K562 (cell line): ENCODE measurements around the gene FAF2. TPM values are rescaled to one million over a fixed set of nuclear protein-coding genes. Genes with fewer than 3 reads are reported as not detected.
A peak's percentile ranks its signal among the peaks of the same experiment; 100 is the strongest.

ENCODE experiments used
- BDP1 ChIP-seq: IDR thresholded peaks from 3 replicates; pipeline ENCODE4 v1.6.1; 2011; ENCODE audit not compliant: insufficient read length, insufficient read depth
- CBX5 ChIP-seq: IDR thresholded peaks from 2 replicates; pipeline ENCODE4 v1.6.1; 2014; ENCODE audit warnings: low read depth, borderline replicate concordance
- CHD1 ChIP-seq: fragments of 200-600 bp; sonication (generic); IDR thresholded peaks from one replicate; pipeline ENCODE4 v1.6.1; 2012; ENCODE audit warnings: mild to moderate bottlenecking, moderate library complexity, low read length, inconsistent platforms
- ETS1 ChIP-seq: conservative IDR thresholded peaks from 2 replicates; pipeline ENCODE4 v1.6.1; 2011; ENCODE audit warnings: low read depth, mild to moderate bottlenecking, low read length; ENCODE audit not compliant: control insufficient read depth
- FOXM1 ChIP-seq, 2 experiments: fragments of 450-650 bp in 1 of 2; sonication (generic) in 1 of 2; formaldehyde crosslinking in 1 of 2; IDR thresholded peaks; 2 replicates each; pipeline versions ENCODE4 v1.6.1 to v1.9.0; 2017 to 2022; ENCODE audit warnings: low read depth in 2 of 2, mild to moderate bottlenecking in 2 of 2, missing genetic modification reagents in 1 of 2, moderate library complexity in 1 of 2
- GTF3C2 ChIP-seq: IDR thresholded peaks from 3 replicates; pipeline ENCODE4 v1.6.1; 2011; ENCODE audit warnings: borderline replicate concordance, mild to moderate bottlenecking, moderate library complexity; ENCODE audit not compliant: insufficient read length; ENCODE audit errors: extremely low read depth
- MLX ChIP-seq, 2 experiments: fragments of 450-650 bp in 1 of 2; sonication (generic) in 1 of 2; formaldehyde crosslinking; conservative IDR thresholded peaks; 2 replicates each; pipeline versions ENCODE4 v1.4.0 to v1.8.1; 2020 to 2022; ENCODE audit warnings: mild to moderate bottlenecking in 1 of 2, missing genetic modification reagents in 1 of 2
- NKRF ChIP-seq: fragments of 450-650 bp; IDR thresholded peaks from 2 replicates; pipeline ENCODE4 v1.6.1; 2016; ENCODE audit warnings: borderline replicate concordance
- PHF20 ChIP-seq: fragments of 450-650 bp; IDR thresholded peaks from 2 replicates; pipeline ENCODE4 v1.6.1; 2018; ENCODE audit not compliant: partially characterized antibody
- SP2 ChIP-seq: IDR thresholded peaks from 2 replicates; pipeline ENCODE4 v1.6.1; 2011; ENCODE audit warnings: mild to moderate bottlenecking, low read depth, low read length, moderate library complexity; ENCODE audit not compliant: poor library complexity, severe bottlenecking; ENCODE audit errors: extremely low read depth
- ZNF324 ChIP-seq: fragments of 250-450 bp; sonication (Bioruptor Pico); IDR thresholded peaks from 2 replicates; pipeline ENCODE4 v1.4.0; 2020; ENCODE audit warnings: mild to moderate bottlenecking
- polyA plus RNA-seq, 8 experiments: library from polyadenylated mRNA; depleted of rRNA in 4 of 8; stranded (reverse) in 5 of 8; unstranded in 3 of 8; fragments of >200 nt; fragmentation: Nextera tagmentation in 2 of 8; fragmentation: Illumina TruSeq in 1 of 8; extraction: Ambion mirVana in 2 of 8; extraction: Trizol in 1 of 8; gene quantifications; 2 replicates each; pipeline versions ENCODE4 v1.2.1 to v1.2.3, GENCODE V29; 2011 to 2014; ENCODE audit warnings: inconsistent platforms in 1 of 8, missing spikeins in 1 of 8
- total RNA-seq, 7 experiments: library from RNA; depleted of rRNA in 6 of 7; stranded (reverse); fragments of >200 nt in 6 of 7; fragmentation: Illumina TruSeq in 2 of 7; extraction: Trizol in 2 of 7; gene quantifications; 2 replicates each; pipeline versions ENCODE4 v1.2.1 to v1.2.3, GENCODE V29; 2011 to 2021; ENCODE audit warnings: low replicate concordance in 1 of 7
- TF ChIP-seq, protein P1 (sequence below): fragments of 250-450 bp; sonication (Bioruptor Pico); IDR thresholded peaks from 2 replicates; pipeline ENCODE4 v1.4.0; 2020

The FAF2 gene
- total and polyA plus RNA-seq, 9 of the 15 experiments (the other 6 are each of a cell fraction or from before 2014, with no cell fraction given): 25.0 to 44.6 (median 36.1) TPM

DNA sequence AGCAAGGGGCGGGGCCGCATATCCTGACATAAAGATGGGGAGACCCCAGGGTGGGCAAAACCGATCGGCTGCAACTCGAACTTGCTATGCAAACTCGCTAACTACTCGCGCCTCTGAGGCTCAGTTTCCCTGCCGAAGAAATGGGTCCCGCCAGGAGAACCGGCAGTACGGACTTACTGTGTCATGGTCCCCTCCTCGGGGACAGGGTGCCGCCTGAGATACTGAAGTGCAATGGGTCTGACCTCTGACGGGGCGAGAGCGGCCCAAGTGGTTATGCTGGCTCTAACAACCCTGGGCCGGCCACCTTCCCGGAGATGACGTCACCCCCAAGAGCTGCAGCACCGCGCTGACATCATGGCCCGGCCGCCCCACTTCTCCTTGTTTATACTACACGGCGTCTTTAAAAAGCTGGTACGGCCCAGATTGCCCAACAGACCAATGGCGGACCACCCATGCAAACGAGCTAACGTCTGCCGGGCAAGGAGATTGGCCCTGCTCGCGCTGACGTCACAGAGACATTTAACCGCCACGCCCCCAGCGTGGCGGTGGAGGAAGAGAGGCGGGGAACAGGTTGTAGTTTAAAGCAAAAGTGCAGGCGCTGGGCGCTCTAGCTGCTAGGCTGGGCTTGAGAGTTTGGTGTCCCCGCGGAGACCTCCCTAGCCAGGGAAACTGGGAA is 89.5 kb downstream of the FAF2 start (continued):
- TF ChIP-seq, protein P1, sequence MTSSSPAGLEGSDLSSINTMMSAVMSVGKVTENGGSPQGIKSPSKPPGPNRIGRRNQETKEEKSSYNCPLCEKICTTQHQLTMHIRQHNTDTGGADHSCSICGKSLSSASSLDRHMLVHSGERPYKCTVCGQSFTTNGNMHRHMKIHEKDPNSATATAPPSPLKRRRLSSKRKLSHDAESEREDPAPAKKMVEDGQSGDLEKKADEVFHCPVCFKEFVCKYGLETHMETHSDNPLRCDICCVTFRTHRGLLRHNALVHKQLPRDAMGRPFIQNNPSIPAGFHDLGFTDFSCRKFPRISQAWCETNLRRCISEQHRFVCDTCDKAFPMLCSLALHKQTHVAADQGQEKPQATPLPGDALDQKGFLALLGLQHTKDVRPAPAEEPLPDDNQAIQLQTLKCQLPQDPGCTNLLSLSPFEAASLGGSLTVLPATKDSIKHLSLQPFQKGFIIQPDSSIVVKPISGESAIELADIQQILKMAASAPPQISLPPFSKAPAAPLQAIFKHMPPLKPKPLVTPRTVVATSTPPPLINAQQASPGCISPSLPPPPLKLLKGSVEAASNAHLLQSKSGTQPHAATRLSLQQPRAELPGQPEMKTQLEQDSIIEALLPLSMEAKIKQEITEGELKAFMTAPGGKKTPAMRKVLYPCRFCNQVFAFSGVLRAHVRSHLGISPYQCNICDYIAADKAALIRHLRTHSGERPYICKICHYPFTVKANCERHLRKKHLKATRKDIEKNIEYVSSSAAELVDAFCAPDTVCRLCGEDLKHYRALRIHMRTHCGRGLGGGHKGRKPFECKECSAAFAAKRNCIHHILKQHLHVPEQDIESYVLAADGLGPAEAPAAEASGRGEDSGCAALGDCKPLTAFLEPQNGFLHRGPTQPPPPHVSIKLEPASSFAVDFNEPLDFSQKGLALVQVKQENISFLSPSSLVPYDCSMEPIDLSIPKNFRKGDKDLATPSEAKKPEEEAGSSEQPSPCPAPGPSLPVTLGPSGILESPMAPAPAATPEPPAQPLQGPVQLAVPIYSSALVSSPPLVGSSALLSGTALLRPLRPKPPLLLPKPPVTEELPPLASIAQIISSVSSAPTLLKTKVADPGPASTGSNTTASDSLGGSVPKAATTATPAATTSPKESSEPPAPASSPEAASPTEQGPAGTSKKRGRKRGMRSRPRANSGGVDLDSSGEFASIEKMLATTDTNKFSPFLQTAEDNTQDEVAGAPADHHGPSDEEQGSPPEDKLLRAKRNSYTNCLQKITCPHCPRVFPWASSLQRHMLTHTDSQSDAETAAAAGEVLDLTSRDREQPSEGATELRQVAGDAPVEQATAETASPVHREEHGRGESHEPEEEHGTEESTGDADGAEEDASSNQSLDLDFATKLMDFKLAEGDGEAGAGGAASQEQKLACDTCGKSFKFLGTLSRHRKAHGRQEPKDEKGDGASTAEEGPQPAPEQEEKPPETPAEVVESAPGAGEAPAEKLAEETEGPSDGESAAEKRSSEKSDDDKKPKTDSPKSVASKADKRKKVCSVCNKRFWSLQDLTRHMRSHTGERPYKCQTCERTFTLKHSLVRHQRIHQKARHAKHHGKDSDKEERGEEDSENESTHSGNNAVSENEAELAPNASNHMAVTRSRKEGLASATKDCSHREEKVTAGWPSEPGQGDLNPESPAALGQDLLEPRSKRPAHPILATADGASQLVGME (CRISPR knock-in tag): peak; percentile 79; the same call in 1 of the 2 replicates
- TF ChIP-seq SP2: peak; percentile 38
- TF ChIP-seq CBX5: no peak
- peak; percentile 64 for TF ChIP-seq NKRF
- TF ChIP-seq PHF20: no peak
- 0 out of 4 replicates have a peak, but pooled peaks of 1 of the 2 experiments have one; percentile 59 for TF ChIP-seq MLX (CRISPR knock-in tag; conservative IDR thresholded peaks at IDR 0.05)
- TF ChIP-seq CHD1: peak; percentile 91
- no peak for TF ChIP-seq BDP1
- 0 out of 2 replicates have a peak, but pooled peaks have one; percentile 34 for TF ChIP-seq ZNF324
- TF ChIP-seq FOXM1 (IDR thresholded peaks at IDR 0.05; ENCODE audit: low read depth): peak; percentile 65; the same call in 1 of the 2 replicates
- no peak for TF ChIP-seq FOXM1 (CRISPR knock-in tag; IDR thresholded peaks at IDR 0.05; ENCODE audit: low read depth)
- TF ChIP-seq ETS1: 0 out of 2 replicates have a peak, but pooled peaks have one; percentile 11
- no peak for TF ChIP-seq GTF3C2
